ENCODE results near the gene HOXB5.

Gene HOXB5

GRCh38 chr17:48545022-48545375, 48.6 kb downstream of the HOXB5 start, which contains the start of gene HOXB2:
Gene HOXB2, minus strand, starts transcription at chr17:48545109. Its CDS starts 198 bp downstream, at chr17:48544911.
- no peak for DNase-seq

DNA sequence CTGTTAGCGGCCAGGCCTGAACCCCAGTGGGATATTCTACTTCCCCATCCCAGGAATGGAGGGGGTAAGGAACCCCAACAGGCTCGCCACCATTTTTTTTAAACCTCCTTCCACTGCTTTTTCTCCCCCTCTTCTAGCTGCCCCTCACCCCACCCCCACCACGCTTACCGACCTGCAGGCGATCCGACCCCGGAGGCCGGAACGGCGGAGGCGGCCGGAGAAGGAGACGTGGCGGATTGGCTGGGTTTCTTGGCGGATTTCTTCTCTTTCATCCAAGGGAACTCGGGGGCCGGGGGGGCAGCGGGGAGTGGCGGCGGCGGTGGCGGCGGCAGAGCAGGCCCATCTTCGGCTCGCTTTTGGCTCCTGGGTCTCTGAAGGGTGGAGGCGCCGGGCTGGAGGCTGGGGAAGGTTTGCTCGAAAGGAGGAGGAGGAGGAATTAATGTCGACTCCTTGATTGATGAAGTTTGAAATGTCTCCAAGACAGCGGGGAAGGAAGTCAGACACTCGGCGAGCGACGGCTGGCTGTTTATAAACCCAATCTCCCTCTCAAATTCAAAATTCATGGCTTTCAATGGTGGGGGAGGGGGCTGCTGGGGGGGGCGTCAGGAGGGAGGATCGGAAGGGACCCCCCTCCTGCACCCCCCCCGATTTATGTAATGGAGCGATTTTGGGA, 49.1 kb downstream of the HOXB5 start:
- no peak for DNase-seq

DNA sequence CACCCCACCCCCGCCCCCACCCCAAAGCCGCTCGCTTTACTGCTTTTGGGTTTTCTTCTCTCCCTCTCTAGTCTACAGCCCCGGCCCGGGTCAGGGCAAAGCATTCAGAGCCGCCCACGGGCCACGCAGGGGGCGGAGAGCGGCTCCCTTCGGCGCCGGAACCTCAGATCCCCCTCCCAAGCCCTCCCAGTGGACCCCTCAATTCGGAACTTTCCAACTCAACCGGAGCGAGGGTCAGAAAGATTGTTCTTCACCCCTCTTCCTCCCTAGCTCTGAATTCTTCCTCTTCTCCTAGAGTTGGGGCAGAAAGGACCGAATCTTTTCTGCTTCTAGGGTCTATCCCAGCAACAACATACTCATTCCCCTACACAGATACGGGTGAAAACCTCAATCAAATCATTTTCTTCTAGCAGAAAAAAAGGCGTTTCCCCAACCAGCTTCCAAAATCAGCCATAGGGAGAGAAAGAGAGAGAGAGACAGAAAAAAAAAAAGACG, 49.7 kb downstream of the HOXB5 start:
- no peak for DNase-seq

GRCh38 chr17:48543107-48543853, 50.3 kb downstream of the HOXB5 start:
- DNase-seq = no peak

- no peak for DNase-seq
These were observed 50.9 kb downstream of the HOXB5 start for GRCh38 chr17:48542698-48543106.

DNA sequence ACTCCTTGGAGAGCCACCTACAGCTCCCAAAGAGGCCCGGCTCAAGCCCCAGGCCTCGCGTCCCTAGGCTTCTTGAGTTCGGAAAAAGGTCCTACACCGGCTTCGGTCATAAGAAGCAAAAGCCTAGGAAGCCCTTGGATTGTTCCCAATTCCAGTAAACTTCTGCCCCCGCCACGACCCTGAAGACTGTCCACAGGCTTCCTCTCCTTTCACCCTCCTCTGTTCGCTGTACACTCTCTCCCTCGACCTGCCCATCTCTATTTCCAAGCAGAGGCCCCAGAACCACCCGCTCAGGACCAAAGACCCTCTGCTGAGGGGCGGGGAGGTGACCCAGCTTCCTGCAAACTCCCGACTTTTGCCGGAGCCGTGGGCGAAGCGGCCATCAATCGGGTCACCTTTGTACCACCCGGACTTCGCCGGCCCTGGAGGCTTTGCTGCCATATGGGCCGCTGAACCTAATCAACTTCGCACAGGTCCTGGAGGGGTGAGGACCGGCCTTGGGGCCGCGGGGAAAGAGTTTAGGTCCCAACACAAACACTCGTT, 51.4 kb downstream of the HOXB5 start:
- DNase-seq = no peak

- no peak for DNase-seq
These were observed 51.9 kb downstream of the HOXB5 start for GRCh38 chr17:48541577-48542113.
